HepG2 (cell line): ENCODE measurements around the gene WRAP73. TPM values are rescaled to one million over a fixed set of nuclear protein-coding genes. Genes with fewer than 3 reads are reported as not detected.

ENCODE experiments used
- ATAC-seq: fragments of 200-7000 bp; cut with Tn5 transposase; 3 replicates; pipeline ENCODE4 v1.9.1; 2020; ENCODE audit warnings: mild to moderate bottlenecking, moderate library complexity
- BruUV-seq: library from RNA; stranded (reverse); fragments of 400-500 nt; replicated peaks from 2 replicates; lab custom pipeline; 2021; lab: Mats Ljungman, UMichigan
- CTCF ChIA-PET: fragments of 300-600 bp; formaldehyde crosslinking; extraction: SDS; loops from one replicate; lab custom pipeline; 2021; ENCODE audit warnings: low total read pairs, inconsistent platforms, low intra/inter-chr PET ratio; lab: Yijun Ruan, JAX
- POLR2A ChIA-PET: fragments of 350-600 bp; sonication (Branson Sonifier 250); formaldehyde crosslinking; loops from one replicate; lab custom pipeline; 2020; ENCODE audit warnings: antibody characterized with exemption, inconsistent platforms; lab: Yijun Ruan, JAX
- DNase-seq: peaks from one replicate; pipeline ENCODE4 v3.0.0-alpha.2; 2015; ENCODE audit warnings: low spot score
- FAIRE-seq: peaks from 3 replicates; lab custom pipeline; 2011; peaks lifted over from hg19 to GRCh38; lab: Jason Lieb, UNC
- H2AFZ ChIP-seq: one replicate; pipeline ENCODE4 v1.6.1; 2011; ENCODE audit warnings: low read length, inconsistent platforms
- H3K27ac ChIP-seq: fragments of 300-600 bp; 3 replicates; pipeline ENCODE4 v1.8.0; 2011; ENCODE audit warnings: mixed run types, mild to moderate bottlenecking, mixed read lengths, low read length, inconsistent platforms; ENCODE audit not compliant: insufficient read depth; ENCODE audit errors: extremely low read length
- H3K27me3 ChIP-seq, 2 experiments: fragments of 200-600 bp in 1 of 2; 2 replicates in 1 of 2; 3 replicates in 1 of 2; pipeline versions ENCODE4 v1.6.0 to v1.8.0; 2011; ENCODE audit warnings: low read length in 2 of 2, mild to moderate bottlenecking in 2 of 2, moderate library complexity in 2 of 2, inconsistent platforms in 1 of 2; ENCODE audit not compliant: insufficient read depth in 2 of 2, control insufficient read depth in 1 of 2
- H3K36me3 ChIP-seq, 2 experiments: fragments of 200-600 bp in 1 of 2; replicated peaks in 1 of 2; 2 replicates in 1 of 2; 3 replicates in 1 of 2; pipeline versions ENCODE4 v1.5.1 to v1.8.0; 2011; ENCODE audit warnings: low read length in 2 of 2, inconsistent platforms in 1 of 2; ENCODE audit not compliant: insufficient read depth in 2 of 2, control insufficient read depth in 1 of 2
- H3K4me1 ChIP-seq: 2 replicates; pipeline ENCODE4 v1.5.1; 2012; ENCODE audit warnings: low read length, inconsistent platforms; ENCODE audit not compliant: insufficient read depth
- H3K4me2 ChIP-seq: 2 replicates; pipeline ENCODE4 v1.6.0; 2011; ENCODE audit warnings: low read depth, low read length, inconsistent platforms
- H3K4me3 ChIP-seq, 3 experiments: fragments of 200-600 bp in 1 of 3; sonication (generic), shearing (Covaris generic) in 1 of 3; replicated peaks in 1 of 3; 2 replicates each; pipeline ENCODE4 v1.5.1; 2011 to 2016; ENCODE audit warnings: low read length in 3 of 3, inconsistent platforms in 2 of 3, low read depth in 2 of 3, mild to moderate bottlenecking in 2 of 3, control low read depth in 1 of 3, mixed read lengths in 1 of 3; ENCODE audit not compliant: insufficient read depth in 1 of 3
- H3K79me2 ChIP-seq: one replicate; pipeline ENCODE4 v1.6.1; 2011; ENCODE audit warnings: low read length, inconsistent platforms; ENCODE audit not compliant: insufficient read depth
- H3K9ac ChIP-seq: 2 replicates; pipeline ENCODE4 v1.6.0; 2011; ENCODE audit warnings: mild to moderate bottlenecking, low read depth, low read length, inconsistent platforms; ENCODE audit not compliant: insufficient read depth
- H3K9me3 ChIP-seq: 2 replicates; pipeline ENCODE4 v1.5.1; 2012; ENCODE audit warnings: mild to moderate bottlenecking, low read length
- H4K20me1 ChIP-seq: 2 replicates; pipeline ENCODE4 v1.6.0; 2011; ENCODE audit warnings: inconsistent platforms, mild to moderate bottlenecking, low read length, moderate library complexity; ENCODE audit not compliant: insufficient read depth
- CENPT ChIP-seq: sonication (generic); formaldehyde crosslinking; IDR thresholded peaks from 2 replicates; pipeline ENCODE4 v1.8.0; 2022; ENCODE audit warnings: low read depth, mild to moderate bottlenecking, moderate library complexity, missing genetic modification reagents
- MXD1 ChIP-seq: sonication (generic); formaldehyde crosslinking; IDR thresholded peaks from 2 replicates; pipeline ENCODE4 v1.4.0; 2020; ENCODE audit warnings: mild to moderate bottlenecking, missing genetic modification reagents
- PLRG1 ChIP-seq: fragments of 450-650 bp; conservative IDR thresholded peaks from 2 replicates; pipeline ENCODE4 v1.6.1; 2016
- POLR2AphosphoS5 ChIP-seq: IDR thresholded peaks from 2 replicates; pipeline ENCODE4 v1.6.1; 2012; ENCODE audit warnings: low read depth, low read length
- WGBS: methylation state at CpG from one replicate; pipeline ENCODE4 v1.1.6; 2017; ENCODE audit warnings: low lambda C conversion rate; 5-methylcytosine and 5-hydroxymethylcytosine counted together
- in situ Hi-C: cut with HindIII; loops from 2 replicates; pipeline ENCODE4 v1.10.0; 2017; ENCODE audit warnings: low pct_unique_long_range_greater_than_20kb; ENCODE audit not compliant: extremely low pct_ligation_motif_present
- intact Hi-C: fragments of 100-400 bp; cut with micrococcal nuclease; formaldehyde crosslinking; loops from one replicate; pipeline ENCODE4 v1.10.0; 2022; ENCODE audit not compliant: unreplicated experiment
- polyA plus RNA-seq, 8 experiments: library from polyadenylated mRNA; depleted of rRNA in 3 of 8; stranded (reverse) in 7 of 8; unstranded in 1 of 8; fragments of >200 nt; fragmentation: Illumina TruSeq in 4 of 8; extraction: Trizol in 4 of 8; gene quantifications; 2 replicates each; pipeline versions ENCODE4 v1.2.1 to v1.2.3, GENCODE V29; 2011 to 2016; ENCODE audit warnings: low read depth in 4 of 8, missing spikeins in 1 of 8, mixed read lengths in 1 of 8; ENCODE audit not compliant: insufficient read depth in 1 of 8
- total RNA-seq, 5 experiments: library from RNA; depleted of rRNA; stranded (reverse); fragments of >200 nt; fragmentation: Illumina TruSeq; extraction: Trizol; gene quantifications; 2 replicates each; pipeline ENCODE4 v1.2.3, GENCODE V29; 2016; ENCODE audit warnings: low read depth in 1 of 5
- TF ChIP-seq, protein P1 (sequence below), 2 experiments: IDR thresholded peaks; 2 replicates each; pipeline ENCODE4 v1.6.1; 2011 to 2012; ENCODE audit warnings: low read length in 2 of 2, borderline replicate concordance in 1 of 2, low read depth in 1 of 2, mild to moderate bottlenecking in 1 of 2, moderate library complexity in 1 of 2

Gene WRAP73
- total and polyA plus RNA-seq, 2 of the 13 experiments (the other 11 are each of a cell fraction or from before 2014, with no cell fraction given) = 18.1 to 40.4 TPM

DNA sequence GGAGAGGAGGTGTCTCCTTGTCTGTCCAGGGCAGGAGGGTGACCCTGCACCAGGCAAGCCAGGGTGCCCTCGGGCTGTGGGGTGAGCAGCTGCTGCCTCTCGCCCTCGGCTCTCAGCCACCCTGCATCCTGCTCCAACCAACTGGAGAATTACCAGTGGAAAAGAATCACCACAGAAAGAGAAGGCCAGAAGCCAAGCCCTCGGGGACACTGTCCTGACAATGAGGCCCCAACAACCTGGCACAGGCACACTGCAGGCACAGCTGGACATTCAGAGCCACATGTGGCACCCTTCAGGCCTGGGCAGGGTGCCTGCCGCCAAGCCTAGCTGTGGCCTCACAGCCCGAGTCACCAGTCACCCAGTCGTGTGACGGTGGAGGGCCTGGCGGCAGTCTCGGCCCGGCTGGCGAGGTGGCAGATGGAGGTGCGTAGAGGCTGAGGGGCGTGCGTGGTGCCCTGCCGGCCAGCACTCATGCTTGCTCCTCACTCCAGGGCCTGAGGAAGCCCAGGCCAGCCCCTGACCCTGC, 50.6 kb downstream of the WRAP73 start (continued):
- TF ChIP-seq, protein P1, sequence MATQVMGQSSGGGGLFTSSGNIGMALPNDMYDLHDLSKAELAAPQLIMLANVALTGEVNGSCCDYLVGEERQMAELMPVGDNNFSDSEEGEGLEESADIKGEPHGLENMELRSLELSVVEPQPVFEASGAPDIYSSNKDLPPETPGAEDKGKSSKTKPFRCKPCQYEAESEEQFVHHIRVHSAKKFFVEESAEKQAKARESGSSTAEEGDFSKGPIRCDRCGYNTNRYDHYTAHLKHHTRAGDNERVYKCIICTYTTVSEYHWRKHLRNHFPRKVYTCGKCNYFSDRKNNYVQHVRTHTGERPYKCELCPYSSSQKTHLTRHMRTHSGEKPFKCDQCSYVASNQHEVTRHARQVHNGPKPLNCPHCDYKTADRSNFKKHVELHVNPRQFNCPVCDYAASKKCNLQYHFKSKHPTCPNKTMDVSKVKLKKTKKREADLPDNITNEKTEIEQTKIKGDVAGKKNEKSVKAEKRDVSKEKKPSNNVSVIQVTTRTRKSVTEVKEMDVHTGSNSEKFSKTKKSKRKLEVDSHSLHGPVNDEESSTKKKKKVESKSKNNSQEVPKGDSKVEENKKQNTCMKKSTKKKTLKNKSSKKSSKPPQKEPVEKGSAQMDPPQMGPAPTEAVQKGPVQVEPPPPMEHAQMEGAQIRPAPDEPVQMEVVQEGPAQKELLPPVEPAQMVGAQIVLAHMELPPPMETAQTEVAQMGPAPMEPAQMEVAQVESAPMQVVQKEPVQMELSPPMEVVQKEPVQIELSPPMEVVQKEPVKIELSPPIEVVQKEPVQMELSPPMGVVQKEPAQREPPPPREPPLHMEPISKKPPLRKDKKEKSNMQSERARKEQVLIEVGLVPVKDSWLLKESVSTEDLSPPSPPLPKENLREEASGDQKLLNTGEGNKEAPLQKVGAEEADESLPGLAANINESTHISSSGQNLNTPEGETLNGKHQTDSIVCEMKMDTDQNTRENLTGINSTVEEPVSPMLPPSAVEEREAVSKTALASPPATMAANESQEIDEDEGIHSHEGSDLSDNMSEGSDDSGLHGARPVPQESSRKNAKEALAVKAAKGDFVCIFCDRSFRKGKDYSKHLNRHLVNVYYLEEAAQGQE (IDR thresholded peaks at IDR 0.05; ENCODE audit: borderline replicate concordance in 1 of 2, low read depth in 1 of 2, low read length in 2 of 2) = no peak
- TF ChIP-seq MXD1 (CRISPR knock-in tag) = no peak

- Histone ChIP-seq H3K9ac (no peak overlapping the region), H3K79me2 (no peaks in the 10 kb centered on the region), H3K9me3 (no peaks in the 10 kb centered on the region), H3K27me3 (peaks cover 36 to 92% of the 10 kb centered on the region in 2 experiments), H3K4me1 (peaks cover 12% of the 10 kb centered on the region), H3K27ac (no peak overlapping the region), H4K20me1 (no peaks in the 10 kb centered on the region), H3K4me3 (no peak overlapping the region; a peak in 1 of 6 replicates), H3K36me3 (no peaks in the 10 kb centered on the region), H2AFZ (no peak overlapping the region), H3K4me2 (no peak overlapping the region)
- ChIA-PET CTCF (no interaction called here), POLR2A (no interaction called here)
- intact Hi-C loops (no loop called here), in situ Hi-C loops (no loop called here)
- TF ChIP-seq POLR2AphosphoS5 (no peak), CENPT (CRISPR knock-in tag) (no peak), PLRG1 (no peak)
- 25% methylated on average over 8 of the region's 30 CpGs for WGBS
- no peak for DNase-seq
- no peak for FAIRE-seq
- no peak for ATAC-seq
- BruUV-seq = no TSS peak
These were observed 51.2 kb downstream of the WRAP73 start for GRCh38 chr1:3598522-3599285.
